IPS DF 6.9 (cell line): ENCODE measurements around the gene LONRF2.
"Not testable (repeated sequence)": the region's sequence is repeated elsewhere in the genome, so short reads cannot be mapped to it uniquely, and the experiment has no call there.

Experiments used
- DNase-seq: peaks from one replicate; pipeline ENCODE4 v3.0.0-alpha.2; 2013; ENCODE audit warnings: low read depth, low spot score
- H3K27ac ChIP-seq: one replicate; pipeline ENCODE4 v1.5.1; 2013; ENCODE audit warnings: low read length, control low read depth
- H3K27me3 ChIP-seq: 2 replicates; pipeline ENCODE4 v1.6.1; 2013; ENCODE audit warnings: mild to moderate bottlenecking, low read length; ENCODE audit not compliant: control insufficient read depth, insufficient read depth
- H3K36me3 ChIP-seq: 2 replicates; pipeline ENCODE4 v1.6.1; 2013; ENCODE audit warnings: low read length; ENCODE audit not compliant: control insufficient read depth, insufficient read depth
- H3K4me1 ChIP-seq: 2 replicates; pipeline ENCODE4 v1.6.1; 2013; ENCODE audit warnings: low read length; ENCODE audit not compliant: control insufficient read depth, insufficient read depth
- H3K4me3 ChIP-seq: 2 replicates; pipeline ENCODE4 v1.5.1; 2013; ENCODE audit warnings: mild to moderate bottlenecking, low read length
- H3K9me3 ChIP-seq: 2 replicates; pipeline ENCODE4 v1.6.1; 2013; ENCODE audit warnings: low read length, inconsistent platforms; ENCODE audit not compliant: control insufficient read depth, insufficient read depth
- WGBS: extraction: QIAGEN DNeasy Blood & Tissue Kit; methylation state at CpG from one replicate; pipeline ENCODE4 v1.1.7; 2013; ENCODE audit warnings: mixed read lengths, missing lambda C conversion rate; ENCODE audit not compliant: insufficient read length, insufficient coverage; 5-methylcytosine and 5-hydroxymethylcytosine counted together

The LONRF2 gene

DNA sequence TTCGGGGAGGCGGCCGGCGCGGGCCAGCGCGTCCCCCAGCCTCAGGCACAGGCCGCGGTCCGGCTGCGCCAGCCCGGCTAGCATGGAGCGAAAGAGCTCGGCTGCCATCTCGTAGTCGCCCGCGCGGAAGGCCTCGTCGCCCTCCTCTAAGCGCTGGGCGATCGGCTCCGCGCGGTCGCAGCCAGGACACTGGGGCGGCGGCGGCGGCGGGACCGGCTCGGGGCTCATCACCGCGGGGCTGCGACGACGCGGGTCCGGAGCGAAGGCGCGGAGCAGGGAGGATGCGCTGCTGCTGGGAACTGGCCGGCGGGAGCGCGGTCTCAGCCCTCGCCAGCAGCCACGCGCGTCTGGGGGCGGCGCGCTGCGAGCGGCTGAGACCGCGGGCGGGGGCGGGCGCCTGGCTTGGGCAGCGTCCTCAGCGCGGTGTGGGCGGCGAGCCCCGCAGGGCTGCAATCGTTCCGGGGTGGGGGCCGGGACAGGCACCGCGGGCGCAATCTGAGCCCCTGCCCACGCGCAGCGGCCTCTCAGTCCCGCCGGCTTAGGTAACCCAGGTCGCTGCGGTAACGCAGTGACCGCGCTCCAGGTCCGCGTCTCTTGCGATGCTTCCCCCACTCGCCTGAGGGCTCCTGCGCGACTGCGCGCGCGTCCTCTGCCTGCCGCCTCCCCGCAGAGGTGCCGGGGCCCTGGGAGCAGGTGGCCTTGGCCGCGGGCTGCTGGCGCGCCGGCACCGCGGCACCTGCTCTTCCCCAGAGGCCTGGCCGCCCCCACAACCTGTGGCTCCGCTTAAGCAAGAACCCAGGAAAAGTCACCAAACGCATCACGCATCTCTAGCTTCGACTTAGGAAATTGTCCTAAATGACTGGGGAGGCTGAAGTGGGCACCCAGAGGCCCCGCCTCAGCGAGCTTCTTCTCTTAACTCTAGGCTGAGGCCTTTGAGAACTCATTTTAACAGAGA, at the start of gene LONRF2:
Gene LONRF2, minus strand, starts transcription at position 636 of the 955 bp plus-strand sequence. Its CDS starts 408 bp downstream, at position 228.
- no peaks in the 10 kb centered on the region; the same call in 1 of the 2 replicates for H3K4me1 ChIP-seq
- H3K9me3 ChIP-seq, result peaks cover 2% of the 10 kb centered on the region
- H3K4me3 ChIP-seq, result peak within 1 kb of the TSS; percentile 58
- no CpG with 5 or more reads among the region's 113 CpGs for WGBS
- H3K27me3 ChIP-seq, result peaks cover 17% of the 10 kb centered on the region; the same call in 1 of the 2 replicates
- no peak for DNase-seq
- H3K27ac ChIP-seq, result no peak within 1 kb of the TSS
- H3K36me3 ChIP-seq, result no peaks in the 10 kb centered on the region

DNA sequence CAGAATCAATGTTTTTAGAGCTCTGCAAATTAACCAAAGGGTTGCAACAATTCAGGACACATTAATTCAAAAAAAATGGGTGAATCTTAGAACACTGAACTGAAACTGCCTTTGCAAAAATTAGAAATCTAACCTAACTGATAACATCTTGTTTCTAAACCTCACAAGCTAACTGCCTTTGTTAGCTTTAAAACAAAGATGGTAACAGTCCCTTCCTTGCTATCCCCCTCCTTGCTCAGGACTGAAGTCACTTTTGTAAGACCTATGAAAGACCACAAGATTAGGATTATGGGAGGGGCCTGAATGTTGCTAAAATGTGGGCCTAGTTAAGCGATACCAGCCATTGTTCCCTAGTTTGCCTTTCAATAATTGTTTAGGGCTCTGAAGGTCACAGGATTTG, 44.9 kb upstream of the LONRF2 start:
- H3K9me3 ChIP-seq, result no peaks in the 10 kb centered on the region
- H3K4me3 ChIP-seq, result no peak overlapping the region
- H3K27ac ChIP-seq, result no peak overlapping the region
- H3K4me1 ChIP-seq, result peaks cover 2% of the 10 kb centered on the region
- H3K27me3 ChIP-seq, result no peaks in the 10 kb centered on the region
- no peaks in the 10 kb centered on the region for H3K36me3 ChIP-seq
- no CpG with 5 or more reads among the region's 1 CpG for WGBS
- DNase-seq, result no peak

DNA sequence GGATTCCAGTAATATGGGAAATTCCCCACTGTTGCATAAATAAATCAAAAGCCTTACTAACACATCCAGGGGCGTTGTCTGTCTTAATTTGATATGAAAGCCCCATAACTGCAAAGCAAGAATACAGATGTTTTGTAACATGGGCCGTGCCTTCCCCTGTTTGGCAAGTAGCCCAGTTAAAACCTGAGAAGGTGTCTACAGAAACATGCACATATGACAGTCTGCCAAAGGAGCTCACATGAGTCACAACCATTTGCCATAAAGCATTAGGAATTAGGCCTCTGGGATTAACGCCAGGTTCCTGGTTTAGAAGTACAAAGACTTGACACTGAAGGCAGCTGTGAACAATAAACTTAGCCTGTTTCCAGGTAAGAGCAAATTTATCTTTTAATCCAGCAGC, 43.1 kb upstream of the LONRF2 start:
- H3K4me3 ChIP-seq, result no peak overlapping the region
- no peaks in the 10 kb centered on the region for H3K27me3 ChIP-seq
- H3K9me3 ChIP-seq, result no peaks in the 10 kb centered on the region
- H3K27ac ChIP-seq, result no peak overlapping the region
- no peak for DNase-seq
- WGBS, result no CpG with 5 or more reads among the region's 3 CpGs
- no peaks in the 10 kb centered on the region for H3K36me3 ChIP-seq
- H3K4me1 ChIP-seq, result peaks cover 2% of the 10 kb centered on the region

DNA sequence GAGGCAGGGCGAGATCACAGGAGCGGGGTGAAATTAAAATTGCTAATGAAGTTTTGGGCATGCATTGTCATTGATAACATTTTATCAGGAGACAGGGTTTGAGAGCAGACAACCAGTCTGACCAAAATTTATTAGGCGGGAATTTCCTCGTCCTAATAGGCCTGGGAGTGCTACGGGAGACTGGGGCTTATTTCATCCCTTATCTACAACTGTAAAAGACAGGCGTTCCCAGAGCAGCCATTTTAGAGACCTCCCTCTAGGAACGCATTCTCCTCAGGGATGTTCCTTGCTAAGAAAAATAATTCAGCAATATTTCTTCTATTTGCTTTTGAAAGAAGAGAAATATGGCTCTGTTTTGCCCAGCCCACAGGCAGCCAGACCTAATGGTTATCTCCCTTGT, 40.0 kb upstream of the LONRF2 start:
- DNase-seq, H3K27me3 ChIP-seq, H3K4me3 ChIP-seq, H3K9me3 ChIP-seq, H3K4me1 ChIP-seq, H3K36me3 ChIP-seq, H3K27ac ChIP-seq: not testable (repeated sequence)
- WGBS, result no CpG with 5 or more reads among the region's 7 CpGs

DNA sequence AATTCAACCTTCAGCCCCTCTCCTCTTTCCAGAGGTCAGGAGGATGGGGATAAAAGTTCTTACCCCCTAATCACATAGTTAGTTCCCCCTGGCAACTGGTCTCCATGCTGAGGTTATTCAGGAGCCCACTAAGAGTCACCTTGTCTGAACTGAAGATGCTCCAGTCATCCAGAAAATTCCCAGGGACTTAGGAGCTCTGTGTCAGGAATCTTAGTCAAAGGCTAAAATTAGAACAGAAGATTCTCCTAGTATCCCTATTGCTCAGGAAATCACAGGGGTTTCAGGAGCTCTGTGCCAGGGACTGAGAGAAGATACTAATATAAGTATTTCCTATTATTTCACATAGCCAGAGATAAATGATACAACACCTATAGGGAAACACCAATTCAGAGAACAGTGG, 37.3 kb upstream of the LONRF2 start:
- no peaks in the 10 kb centered on the region for H3K36me3 ChIP-seq
- H3K4me3 ChIP-seq, result no peak overlapping the region
- no peaks in the 10 kb centered on the region for H3K9me3 ChIP-seq
- H3K27ac ChIP-seq, result no peak overlapping the region
- no peak for DNase-seq
- no peaks in the 10 kb centered on the region for H3K4me1 ChIP-seq
- no peaks in the 10 kb centered on the region for H3K27me3 ChIP-seq

DNA sequence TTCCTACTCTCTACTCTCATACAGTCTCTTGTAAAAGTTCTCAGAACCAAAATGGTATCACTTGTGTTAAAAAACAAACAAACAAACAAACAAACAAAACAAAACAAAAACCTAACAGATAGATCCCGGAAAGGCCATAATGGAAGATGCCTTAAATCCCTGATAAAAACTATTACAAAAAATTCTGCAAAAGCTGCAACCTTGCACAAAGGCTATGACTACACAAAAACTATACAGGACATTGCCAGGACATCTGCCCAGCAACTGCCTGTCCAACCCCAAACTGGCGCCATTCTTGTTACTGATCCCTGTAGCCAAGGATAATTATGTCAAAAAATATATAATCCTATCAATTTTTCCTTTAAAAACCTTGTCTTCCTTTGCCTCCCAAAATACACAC, 36.3 kb upstream of the LONRF2 start:
- no peak overlapping the region for H3K4me3 ChIP-seq
- H3K9me3 ChIP-seq, result no peaks in the 10 kb centered on the region
- no peaks in the 10 kb centered on the region for H3K4me1 ChIP-seq
- no peaks in the 10 kb centered on the region for H3K36me3 ChIP-seq
- H3K27ac ChIP-seq, result no peak overlapping the region
- no peak for DNase-seq
- H3K27me3 ChIP-seq, result no peaks in the 10 kb centered on the region
- no CpG with 5 or more reads among the region's 2 CpGs for WGBS

DNA sequence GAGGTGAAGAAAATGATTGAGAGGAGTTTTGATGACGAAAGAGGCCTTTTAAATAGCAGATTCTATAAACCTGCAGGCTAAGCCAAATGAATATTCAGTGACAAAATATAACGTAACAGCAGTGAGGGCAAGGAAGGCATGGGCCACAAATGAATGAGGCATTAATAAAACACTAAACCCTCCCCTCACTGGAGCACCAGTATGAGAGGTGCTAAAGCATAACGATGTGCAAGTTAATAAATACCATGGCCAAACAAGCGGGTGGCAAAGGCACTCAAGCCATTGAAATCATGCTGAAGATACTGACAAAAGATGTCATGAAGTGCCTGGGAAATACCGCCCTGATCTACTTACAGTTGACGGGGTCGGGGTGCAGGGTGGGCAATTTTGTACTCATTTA, 30.2 kb upstream of the LONRF2 start:
- DNase-seq, result no peak
- H3K4me1 ChIP-seq, result no peaks in the 10 kb centered on the region
- no peak overlapping the region for H3K4me3 ChIP-seq
- H3K36me3 ChIP-seq, result no peaks in the 10 kb centered on the region
- H3K27me3 ChIP-seq, result no peaks in the 10 kb centered on the region
- no peaks in the 10 kb centered on the region for H3K9me3 ChIP-seq
- WGBS, result 100% methylated on average over 1 of the region's 7 CpGs
- no peak overlapping the region for H3K27ac ChIP-seq

DNA sequence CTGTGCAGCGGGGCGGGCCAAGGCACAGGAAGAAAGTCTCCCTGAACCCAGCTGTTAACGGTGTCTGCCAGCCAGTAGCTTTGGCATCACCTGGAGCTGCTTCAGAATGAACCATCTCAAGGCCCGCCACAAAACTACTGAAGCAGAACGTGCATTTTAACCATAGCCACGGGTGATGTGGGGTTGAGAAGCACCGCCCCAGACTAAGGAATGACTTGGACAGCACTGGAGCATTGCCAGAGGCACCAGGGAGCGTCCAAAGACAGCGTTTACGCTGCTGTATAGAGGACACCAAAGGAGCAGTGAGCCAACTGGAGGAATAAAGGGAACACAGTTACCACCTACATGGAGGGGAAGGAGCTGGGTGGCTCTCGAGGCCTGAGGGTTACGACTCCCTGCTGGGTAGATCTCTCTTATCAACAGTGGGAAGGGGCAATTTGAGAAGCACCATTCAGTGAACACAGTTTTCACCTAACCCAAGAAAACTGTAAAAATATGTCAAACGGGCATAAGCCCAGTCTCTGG, 28.4 kb upstream of the LONRF2 start:
- Histone ChIP-seq H3K27ac (no peak overlapping the region), H3K9me3 (no peaks in the 10 kb centered on the region), H3K27me3 (no peaks in the 10 kb centered on the region), H3K4me3 (no peak overlapping the region), H3K4me1 (no peaks in the 10 kb centered on the region), H3K36me3 (no peaks in the 10 kb centered on the region)
- WGBS, result no CpG with 5 or more reads among the region's 13 CpGs
- no peak for DNase-seq

DNA sequence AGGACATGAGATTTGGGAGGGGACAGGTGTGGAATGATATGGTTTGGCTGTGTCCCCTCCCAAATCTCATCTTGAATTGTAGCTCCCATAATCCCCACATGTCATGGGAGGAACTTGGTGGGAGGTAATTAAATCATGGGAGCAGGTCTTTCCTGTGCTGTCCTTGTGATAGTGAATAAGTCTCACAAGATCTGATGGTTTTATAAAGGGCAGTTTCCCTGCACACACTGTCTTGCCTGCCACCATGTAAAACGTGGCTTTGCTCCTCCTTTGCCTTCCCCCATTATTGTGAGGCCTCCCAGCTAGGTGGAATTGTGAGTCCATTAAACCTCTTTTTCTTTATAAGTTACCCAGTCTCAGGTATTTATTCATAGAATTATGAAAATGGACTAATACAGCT, 22.8 kb upstream of the LONRF2 start:
- H3K4me1 ChIP-seq, H3K27me3 ChIP-seq, H3K36me3 ChIP-seq, H3K4me3 ChIP-seq, H3K9me3 ChIP-seq, H3K27ac ChIP-seq, DNase-seq: not testable (repeated sequence)
- WGBS, result no CpG with 5 or more reads among the region's 1 CpG

DNA sequence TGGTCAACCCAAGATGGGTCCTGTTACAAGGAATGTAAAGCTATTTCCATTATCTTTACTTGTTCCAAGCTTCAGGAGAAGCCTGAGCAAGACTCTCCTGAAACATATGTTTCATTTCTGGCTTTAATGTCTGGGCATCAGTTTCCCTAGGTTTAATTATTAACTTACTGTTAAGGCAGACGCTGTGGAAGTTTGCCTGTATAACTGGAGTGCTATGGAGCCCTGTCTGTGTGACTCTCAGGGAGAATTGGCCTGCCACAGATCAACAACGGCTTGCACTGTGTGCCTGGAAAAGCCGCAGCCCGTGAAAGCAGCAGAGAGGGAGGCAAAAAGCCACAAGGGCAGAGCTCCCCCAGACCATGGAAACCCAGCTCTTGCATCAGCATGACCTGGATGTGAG, 22.1 kb upstream of the LONRF2 start:
- H3K4me3 ChIP-seq, result no peak overlapping the region

DNA sequence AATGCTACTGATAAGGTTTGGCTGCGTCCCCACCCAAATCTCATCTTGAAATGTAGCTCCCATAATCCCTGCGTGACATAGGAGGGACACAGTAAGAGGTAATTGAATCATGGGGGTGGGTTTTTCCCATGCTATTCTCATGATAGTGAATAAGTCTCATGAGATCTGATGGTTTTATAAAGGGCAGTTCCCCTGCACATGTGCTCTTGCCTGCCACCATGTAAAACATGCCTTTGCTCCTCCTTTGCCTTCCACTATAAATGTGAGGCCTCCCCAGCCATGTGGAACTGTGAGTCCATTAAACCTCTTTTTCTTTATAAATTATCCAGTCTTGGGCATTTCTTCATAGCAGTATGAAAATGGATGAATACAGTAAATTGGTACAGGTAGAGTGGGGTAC, 20.2 kb upstream of the LONRF2 start:
- not testable (repeated sequence) for H3K9me3 ChIP-seq, H3K27me3 ChIP-seq, H3K4me3 ChIP-seq, DNase-seq, H3K36me3 ChIP-seq, H3K4me1 ChIP-seq, H3K27ac ChIP-seq
- no CpG with 5 or more reads among the region's 2 CpGs for WGBS

More for the DNA sequence above, 22.1 kb upstream of the LONRF2 start:
- Histone ChIP-seq H3K4me1 (no peaks in the 10 kb centered on the region; the same call in 1 of the 2 replicates), H3K9me3 (no peaks in the 10 kb centered on the region), H3K36me3 (no peaks in the 10 kb centered on the region), H3K27me3 (no peaks in the 10 kb centered on the region), H3K27ac (no peak overlapping the region)
- DNase-seq, result no peak
- WGBS, result no CpG with 5 or more reads among the region's 4 CpGs
